Stimulated activated CD4-positive, alpha-beta T cell treated with anti-CD3 and anti-CD28 coated beads, Interleukin-2, amount 100 ng/mL, for 24 hours (primary cell): ENCODE data around the gene MEIOC.
"Not testable (repeated sequence)": the region's sequence is repeated elsewhere in the genome, so short reads cannot be mapped to it uniquely, and the experiment has no call there.

Source experiments
- DNase-seq, 2 donors: peaks; one replicate each; pipeline ENCODE4 v3.0.0-alpha.2; 2020

Gene MEIOC

DNA sequence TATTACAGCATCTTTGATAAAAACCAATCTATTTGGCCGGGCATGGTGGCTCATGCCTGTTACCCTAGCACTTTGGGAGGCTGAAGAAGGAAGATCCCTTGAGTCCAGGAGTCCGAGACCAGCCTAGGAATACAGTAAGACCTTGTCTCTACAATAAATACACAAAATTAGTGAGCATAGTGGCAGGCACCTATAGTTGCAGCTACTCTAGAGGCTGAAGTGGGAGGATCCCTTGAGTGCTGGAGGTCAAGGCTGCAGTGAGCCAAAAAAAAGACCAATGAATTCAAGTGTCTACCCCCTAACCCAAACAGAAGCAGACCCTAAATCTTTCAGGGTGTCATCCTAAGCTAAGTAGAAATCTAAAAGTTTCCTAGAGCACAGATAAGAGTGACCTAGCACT is 7.3 kb upstream of the MEIOC start:
- DNase-seq, result no peak

DNA sequence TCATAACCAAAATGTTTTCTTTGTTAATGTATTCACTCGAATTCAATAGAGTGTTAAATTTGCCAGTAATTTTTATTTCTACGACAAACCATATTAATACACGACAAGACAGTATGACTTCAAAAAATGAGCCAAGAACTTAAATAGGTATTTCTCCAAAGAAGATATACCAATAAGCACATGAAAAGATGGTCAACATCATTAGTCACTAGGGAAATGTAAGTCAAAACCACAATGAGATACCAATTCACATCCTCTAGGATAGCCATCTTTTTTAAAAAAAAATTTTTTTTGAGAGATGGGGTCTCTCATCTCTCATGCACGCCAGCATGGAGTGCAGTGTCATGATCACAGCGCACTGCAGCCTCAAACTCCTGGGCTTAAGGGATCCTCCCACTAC is 5.0 kb upstream of the MEIOC start:
- no peak for DNase-seq

DNA sequence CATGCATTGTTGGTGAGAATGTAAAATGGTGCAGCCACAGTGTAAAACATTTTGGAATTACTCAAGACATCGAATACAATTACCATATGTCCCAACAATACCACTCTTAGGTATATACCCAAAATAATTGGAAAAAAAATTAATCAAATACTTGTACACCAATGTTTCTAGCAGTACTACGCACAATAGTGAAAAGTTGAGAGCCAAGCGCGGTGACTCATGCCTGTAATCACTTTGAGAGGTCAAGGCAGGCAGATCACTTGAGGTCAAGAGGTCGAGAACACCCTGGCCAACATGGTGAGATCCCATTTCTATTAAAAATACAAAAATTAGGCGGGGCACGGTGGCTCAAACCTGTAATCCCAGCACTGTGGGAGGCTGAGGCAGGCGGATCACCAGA is 3.5 kb upstream of the MEIOC start:
- no peak for DNase-seq

DNA sequence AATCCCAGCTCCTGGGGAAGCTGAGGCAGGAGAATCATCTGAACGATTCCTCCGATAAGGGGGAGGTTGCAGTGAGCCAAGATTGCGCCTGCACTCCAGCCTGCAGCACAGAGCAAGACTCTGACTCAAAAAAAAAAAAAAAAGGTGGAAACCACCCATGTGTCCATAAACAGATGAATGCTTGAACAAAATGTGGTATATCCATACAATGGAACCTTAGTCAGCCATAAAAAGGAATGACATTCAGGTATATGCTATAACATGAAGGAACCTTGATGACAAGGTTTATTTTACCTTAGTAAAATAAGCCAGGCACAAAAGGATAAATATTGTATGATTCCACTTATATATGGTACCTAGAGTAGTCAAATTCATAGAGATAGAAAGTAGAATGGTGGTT is 2.9 kb upstream of the MEIOC start:
- no peak for DNase-seq

DNA sequence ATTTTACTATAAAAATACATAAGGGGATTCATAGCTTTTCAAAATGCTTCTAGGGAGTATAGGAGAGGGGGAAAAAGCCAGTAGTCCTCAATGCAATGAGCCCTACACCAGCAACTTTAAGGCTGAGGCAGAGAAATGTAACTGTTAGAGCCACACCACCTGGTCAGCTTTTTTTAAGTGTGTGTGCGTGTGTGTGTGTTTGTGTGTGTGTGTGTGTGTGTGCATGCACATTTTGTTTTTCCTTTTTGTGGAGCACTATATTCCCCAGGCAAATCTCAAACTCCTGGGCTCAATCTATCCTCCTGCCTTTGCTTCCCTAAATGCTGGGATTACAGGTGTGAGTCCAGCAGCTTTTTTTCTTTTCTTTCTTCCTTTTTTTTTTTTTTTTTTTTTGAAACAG is 2.3 kb upstream of the MEIOC start:
- no peak for DNase-seq

DNA sequence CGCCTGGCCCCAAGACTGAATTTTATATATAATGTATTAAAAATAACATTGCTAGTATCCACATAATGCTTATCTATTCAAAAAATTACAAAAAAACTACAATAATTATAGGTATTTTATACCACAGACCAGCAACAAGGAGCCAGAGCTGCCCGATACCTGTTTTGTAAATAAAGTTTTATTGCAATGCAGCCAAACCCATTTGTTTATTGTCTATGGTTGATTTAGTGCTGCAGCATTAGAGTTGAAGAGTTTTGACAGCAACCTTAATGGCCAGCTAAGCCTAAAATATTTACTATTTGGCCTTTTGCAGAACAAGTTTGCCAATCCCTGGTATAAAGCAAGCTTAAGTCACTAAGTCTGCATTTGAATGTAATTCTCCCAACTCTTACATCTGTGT is 5.6 kb downstream of the MEIOC start:
- DNase-seq, result no peak

DNA sequence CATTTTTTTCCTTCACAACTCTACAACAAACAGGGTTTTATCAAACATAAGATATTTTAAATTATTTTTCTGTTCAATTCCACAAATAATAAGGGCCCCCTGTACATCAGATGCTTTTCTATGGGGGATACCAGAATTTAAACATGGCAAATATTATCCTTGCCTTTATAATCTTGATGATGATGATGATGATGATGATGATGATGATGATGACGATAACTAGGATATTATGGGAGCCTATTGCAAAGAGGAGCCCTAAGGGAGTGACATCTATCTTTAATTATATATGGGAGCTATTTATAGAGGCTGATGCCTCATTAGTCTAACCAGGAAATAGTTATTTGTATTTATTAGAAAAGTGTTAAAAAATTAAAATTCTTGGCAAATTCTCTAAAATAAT is 6.8 kb downstream of the MEIOC start:
- no peak for DNase-seq

DNA sequence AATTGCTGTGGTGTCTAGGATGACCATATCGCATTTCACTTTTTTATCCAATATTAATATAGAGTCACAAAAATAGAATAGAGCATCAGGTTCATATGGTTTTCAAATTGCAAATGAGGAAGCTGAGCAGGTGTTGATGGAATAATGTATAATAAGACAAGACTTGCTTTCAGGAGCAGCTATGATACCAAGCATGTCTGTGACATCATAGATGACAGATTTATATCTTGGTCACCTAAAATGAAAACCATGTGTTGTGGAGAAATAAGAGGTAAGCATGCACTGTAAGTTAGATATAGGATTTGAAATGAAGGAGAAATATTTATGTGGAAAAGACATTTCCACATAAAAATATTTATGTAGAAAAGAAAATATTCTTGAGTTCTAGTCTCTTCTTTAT is 8.6 kb downstream of the MEIOC start:
- DNase-seq, result no peak

DNA sequence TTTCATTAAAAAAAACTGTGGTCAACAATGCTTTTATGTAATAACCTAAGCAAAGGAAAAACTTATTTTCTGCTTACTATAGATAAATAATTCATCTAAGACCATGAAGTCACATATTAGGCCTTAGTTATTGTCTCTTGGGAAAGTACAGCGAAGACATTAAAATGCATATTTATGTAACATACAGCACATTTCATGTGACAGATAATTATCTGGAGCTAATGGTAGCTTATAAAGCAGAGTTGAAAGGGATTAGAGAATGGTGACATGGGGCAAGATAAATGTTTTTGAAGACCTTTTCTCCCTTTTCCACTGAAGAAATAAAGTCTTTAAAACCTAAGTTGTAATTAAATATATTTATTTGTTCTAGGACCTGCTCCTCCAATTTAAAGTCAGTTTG is 9.7 kb downstream of the MEIOC start:
- DNase-seq, result no peak

DNA sequence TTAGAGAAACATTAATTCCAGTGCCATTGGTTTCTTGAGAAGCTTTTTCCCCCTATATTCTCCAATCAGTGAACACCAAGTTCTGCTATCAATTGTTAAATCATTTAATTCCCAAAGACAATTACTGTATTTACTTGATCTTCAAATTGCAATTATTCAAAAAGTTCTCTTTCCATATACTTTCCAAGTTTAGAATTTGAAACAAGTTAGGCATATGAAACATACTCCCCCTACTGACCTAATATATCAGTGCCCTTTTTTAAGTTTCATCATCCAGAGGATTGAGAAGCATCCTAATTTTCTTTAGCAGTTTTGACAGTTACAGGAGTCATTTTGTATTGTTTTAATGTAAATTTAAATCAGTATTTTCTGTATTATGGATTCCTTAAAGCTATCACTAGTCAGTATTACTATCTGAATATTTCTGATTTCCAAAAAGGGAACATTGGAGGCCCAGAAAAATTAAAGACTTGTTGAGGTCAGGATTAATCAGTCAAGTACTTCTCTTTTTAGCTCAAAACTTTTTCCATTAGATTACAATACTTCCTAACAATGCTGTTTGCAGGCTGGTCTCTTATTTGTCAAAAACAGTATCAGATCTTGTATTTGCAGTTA is 16.3 kb downstream of the MEIOC start:
- no peak for DNase-seq

DNA sequence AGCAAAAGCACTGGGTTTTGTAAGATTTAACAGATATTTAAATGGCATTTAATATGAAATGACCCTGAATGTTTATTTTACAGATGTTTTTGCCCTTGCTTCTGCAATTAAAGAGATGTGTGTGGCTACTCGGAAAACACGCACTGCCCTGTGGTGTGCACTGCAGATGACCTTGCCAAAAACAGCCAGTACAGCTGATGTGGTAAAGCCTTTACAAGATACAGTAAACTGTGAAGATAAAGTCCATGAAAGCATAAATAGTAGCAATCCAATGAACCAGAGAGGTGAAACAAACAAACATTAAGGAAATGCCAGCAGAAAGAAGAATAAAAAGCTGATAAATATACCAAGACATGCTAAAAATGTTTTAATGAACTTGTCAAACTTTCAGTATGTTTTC is 17.6 kb downstream of the MEIOC start:
- no peak for DNase-seq

DNA sequence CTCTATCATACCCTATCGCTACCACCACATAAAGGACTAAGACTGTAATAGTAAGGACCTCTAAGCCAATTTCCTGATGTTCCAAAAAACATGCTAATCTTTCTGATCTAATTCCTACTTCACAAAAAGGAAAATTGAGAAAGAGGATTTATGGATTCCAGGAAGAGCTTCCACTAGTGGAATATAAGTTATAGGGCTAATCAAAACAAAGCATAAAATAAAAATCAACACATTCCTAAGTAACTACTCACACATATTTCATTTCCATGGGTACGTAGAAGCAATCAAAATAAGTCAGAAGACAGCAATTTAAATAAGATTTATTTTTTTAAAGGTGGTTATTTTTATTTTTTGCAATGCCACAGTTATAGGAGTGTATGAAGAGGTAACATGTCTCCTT is 20.9 kb downstream of the MEIOC start:
- DNase-seq, result no peak

DNA sequence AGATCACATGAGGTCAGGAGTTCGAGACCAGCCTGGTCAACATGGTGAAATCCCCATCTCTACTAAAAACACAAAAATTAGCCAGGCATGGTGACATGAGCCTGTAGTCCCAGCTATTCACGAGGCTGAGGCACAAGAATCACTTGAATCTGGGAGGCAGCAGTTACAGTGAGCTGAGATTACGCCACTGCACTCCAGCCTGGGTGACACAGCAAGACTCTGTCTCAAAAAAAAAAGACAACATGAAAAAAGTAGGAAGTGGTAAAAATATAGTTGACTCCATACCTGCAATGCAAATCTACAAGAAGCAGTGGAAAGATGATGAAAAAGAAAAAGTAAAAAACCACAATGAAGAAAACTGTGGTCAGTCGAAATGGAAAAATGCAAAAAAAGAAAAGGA is 27.0 kb downstream of the MEIOC start:
- not testable (repeated sequence) for DNase-seq

DNA sequence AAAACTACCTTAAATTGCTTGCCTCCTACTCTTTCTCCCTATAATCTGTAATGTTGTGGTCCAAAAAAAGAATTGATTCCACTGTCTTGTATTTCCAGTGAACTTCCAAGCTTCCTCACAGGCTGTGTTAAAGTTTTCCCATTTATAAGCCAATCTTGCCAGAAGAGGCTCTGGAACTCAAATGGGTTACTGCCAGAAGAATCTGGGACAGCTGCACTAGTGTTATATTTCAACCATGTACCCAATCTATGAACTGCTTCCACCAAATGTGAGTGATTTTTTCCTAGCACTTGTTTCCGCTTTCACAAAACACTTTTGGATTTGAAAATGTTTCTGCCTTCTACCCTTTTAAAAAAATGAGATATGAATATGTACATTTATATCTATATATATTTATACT is 31.5 kb downstream of the MEIOC start:
- no peak for DNase-seq

DNA sequence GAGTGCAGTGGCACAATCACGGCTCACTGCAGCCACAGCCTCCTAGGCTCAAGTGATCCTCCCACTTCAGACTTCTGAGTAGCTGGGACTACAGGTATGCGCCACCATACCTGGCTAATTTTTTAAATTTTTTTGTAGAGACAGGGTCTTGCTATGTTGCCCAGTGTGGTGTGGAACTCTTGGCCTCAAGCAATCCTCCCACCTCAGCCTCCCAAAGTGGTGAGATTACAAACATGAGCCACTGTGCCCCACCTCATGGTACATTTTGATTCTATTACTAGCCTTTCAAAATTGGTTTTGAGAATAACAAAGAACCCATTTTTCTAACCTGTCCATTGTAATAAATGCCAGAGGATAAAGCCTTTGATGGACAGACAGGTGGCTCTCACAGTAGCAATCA is 31.9 kb downstream of the MEIOC start:
- DNase-seq, result no peak

DNA sequence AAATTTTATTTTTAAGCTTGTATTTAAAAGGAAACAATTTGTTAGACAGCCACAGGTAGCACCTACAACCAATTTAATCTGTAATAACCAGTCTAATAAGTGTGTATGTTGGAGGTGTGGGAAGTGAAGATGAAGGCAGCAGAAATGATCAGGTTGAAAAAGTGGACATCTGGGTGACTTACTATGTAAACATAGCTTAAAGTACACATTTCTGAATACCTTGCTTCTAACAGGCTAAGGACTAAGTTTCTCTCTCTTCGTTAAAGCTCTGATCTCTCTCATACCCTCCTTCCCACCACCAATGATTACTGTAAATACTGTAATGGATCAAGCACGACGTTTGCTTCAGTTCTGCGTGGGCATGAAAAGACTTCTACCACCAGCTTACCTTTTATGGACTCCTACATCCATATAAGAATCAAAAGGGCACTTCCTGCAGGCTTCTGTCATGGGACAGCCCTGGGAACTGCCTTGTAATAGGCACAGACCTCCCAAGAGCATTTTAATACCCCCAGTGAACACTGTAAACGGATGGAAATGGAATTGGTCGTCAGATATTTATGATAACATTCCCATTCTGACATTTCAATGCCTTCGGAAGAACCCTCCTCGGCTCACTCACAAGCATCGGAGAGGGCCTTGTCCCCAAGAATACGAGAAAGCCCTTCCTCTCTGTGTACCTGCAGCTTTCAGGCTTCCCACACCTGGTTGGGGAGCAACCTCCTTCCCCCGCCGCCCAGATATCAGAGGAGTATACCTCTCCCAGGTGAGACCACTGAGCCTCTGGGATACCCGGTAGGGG is 32.6 kb downstream of the MEIOC start:
- DNase-seq, result no peak

DNA sequence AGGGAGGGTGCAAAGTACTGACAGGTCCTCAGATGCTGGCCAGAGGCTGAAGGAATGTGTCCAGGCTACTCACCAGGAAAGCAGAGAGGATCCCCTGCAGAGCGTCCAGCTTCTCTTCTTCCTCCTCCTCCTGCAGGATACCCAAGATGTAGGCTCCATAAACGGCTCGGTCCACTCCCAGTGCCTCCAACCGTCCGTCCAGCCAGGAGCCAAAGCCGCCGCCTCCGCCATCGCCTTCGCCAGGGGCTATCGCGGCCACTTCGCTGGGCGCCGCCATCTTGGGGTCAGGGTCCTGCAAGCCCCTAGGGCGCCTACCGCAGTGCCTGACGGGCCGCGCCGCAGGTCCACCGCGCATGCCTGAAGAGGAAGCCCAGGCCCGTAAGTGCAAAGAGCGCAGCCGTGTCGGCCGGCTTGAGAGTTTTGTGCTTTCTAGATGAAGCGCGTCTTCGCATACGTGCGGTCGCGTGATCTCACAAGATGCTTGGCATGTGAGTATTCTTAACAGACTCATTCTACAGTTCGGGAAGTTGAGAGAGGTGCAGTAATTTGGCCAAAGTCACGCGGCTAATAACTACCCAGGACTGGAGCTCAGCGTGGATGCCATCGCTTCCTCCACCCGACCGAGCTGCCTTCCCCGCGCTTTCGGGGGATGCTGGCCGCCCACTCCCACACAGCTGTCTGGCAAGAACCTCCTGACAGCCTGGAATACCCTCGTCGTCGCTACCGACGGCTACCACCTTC is 33.4 kb downstream of the MEIOC start, which contains the start of gene CCDC43:
TSS of gene CCDC43 (minus strand) at position 300 of the 741 bp plus-strand sequence. CDS start at position 277, 23 bp downstream.
- peak; percentile 92 to 95 for DNase-seq

DNA sequence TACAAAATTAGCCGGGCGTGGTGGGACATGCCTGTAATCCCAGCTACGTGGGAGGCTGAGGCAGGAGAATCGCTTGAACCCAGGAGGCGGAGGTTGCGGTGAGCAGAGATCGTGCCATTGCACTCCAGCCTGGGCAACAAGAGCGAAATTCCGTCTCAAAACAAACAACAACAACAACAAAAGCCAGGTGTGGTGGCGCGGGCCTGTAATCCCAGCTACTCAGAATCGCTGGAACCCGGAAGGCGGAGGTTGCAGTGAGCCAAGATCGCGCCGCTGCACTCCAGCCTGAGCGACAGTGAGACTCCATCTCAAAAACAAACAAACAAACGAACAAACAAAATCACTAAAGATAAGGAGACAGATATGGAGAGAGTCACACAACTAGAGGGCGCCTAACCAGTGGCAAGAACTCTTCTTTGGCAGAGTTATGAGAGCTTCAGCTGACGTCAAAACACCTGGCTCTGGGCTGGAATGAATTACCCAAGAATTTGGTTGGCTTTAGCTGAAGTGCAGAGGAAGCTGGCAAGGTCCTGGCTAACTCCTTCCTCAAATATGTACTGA is 34.6 kb downstream of the MEIOC start:
- not testable (repeated sequence) for DNase-seq

DNA sequence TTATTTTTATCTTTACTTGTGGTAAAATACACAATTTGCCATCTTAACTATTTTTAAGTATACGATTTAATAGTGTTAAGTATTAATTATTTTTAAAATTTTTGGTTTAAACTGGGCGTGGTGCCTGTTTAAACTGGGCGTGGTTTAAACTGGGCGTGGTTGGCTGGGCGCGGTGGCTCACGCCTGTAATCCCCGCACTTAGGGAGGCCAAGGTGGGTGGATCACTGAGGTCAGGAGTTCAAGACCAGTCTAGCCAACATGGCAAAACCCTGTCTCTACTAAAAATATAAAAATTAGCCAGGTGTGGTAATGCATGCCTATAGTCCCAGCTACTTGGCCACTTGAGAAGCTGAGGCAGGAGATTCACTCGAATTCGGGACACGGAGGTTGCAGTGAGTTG is 37.3 kb downstream of the MEIOC start:
- DNase-seq, result no peak

DNA sequence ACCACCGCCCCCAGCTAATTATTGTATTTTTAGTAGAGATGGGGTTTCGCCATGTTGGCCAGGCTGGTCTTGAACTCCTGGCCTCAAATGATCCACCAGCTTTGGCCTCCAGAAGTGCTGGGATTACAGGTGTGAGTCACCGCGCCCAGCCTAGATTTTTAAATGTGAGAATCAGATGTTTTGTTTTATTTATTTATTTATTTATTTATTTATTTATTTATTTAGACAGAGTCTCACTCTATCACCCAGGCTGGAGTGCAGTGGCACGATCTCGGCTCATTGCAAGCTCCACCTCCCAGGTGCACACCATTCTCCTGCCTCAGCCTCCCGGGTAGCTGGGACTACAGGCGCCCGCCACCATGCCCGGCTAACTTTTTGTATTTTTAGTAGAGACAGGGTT is 44.0 kb downstream of the MEIOC start:
- DNase-seq, result not testable (repeated sequence)

DNA sequence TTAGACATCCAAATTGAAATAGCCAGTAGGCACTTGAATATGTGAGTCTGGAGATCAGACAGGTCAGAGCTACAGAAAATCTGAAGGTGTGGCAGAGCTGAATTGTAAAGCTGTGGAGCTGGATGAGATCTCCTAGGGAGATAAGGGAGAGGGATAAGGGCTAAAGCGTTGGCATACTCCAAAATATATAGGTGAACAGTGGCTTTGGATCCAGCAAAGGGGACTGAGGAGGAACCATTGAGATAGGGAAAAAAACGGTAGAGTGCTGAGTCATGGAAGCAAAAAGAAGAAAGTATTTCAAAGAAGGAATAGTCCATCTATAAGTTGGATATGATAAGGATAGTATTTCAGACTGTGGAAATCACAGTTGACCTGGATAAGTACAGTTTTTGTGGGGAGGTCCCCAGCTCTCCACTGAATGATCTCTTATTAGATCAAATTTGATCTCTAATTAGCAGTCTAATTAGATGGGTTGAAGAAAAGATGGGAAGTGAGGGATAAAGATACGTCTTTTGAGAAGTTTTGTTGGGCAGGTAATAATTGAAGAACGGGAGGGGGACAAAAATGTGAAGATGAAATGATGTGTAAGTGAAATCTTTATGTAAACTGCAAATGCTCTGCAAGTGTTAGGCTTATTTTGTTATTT is 51.6 kb downstream of the MEIOC start:
- no peak for DNase-seq

DNA sequence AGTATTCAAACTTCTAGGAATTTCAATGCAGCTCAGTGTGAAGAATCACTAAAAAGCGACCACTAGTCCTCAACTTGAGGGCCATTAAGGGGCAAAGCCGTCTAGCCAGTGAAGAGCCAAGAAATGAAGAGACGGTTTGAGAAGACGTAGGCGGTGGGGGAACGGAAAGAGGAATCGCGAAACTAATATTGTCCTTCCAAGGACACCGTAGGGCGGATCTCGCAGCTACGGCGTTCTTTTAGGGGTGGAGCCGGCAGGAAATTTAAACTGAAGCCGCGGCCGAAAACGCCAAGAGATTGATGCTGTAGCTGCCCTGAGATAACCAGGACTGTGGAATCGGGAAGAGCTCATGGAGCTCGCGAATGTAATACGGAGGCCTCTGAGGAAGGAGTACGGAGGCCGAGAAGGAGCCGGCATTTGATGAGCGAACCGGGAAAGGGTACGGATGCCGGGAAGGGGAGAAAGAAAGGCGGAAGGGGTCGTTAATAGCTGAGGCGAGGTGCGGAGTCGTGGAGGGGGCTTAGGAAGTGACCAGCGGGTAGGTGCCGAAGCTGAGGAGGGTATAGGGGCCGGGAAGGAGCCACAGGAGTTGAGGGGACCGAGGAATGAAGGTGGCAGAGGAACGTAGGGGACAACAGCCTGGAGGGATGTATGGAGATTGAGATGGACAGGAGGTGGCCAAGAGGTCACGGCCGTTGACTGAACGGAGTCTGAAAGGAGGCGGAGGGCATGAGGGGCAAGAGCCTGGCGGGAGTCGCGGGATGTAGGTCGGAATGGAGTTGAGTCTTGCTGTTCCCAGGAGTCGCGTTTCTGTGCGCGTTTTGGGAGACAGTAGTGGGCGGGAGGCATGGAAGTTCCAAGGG is 52.4 kb downstream of the MEIOC start, which contains the start of gene DBF4B:
TSS of gene DBF4B (plus strand) at position 265 of the 863 bp plus-strand sequence. CDS start at position 421, 156 bp downstream.
- peak; percentile 81 to 87 for DNase-seq
